DMS114 treated with DMSO at 0.1 percent for 48 hours (cell line): ENCODE results near the gene SOX15.

Experiments
- DNase-seq: peaks from one replicate; lab custom pipeline; 2025; ENCODE audit not compliant: unreplicated experiment; lab: John Stamatoyannopoulos, UW

Gene SOX15

DNA sequence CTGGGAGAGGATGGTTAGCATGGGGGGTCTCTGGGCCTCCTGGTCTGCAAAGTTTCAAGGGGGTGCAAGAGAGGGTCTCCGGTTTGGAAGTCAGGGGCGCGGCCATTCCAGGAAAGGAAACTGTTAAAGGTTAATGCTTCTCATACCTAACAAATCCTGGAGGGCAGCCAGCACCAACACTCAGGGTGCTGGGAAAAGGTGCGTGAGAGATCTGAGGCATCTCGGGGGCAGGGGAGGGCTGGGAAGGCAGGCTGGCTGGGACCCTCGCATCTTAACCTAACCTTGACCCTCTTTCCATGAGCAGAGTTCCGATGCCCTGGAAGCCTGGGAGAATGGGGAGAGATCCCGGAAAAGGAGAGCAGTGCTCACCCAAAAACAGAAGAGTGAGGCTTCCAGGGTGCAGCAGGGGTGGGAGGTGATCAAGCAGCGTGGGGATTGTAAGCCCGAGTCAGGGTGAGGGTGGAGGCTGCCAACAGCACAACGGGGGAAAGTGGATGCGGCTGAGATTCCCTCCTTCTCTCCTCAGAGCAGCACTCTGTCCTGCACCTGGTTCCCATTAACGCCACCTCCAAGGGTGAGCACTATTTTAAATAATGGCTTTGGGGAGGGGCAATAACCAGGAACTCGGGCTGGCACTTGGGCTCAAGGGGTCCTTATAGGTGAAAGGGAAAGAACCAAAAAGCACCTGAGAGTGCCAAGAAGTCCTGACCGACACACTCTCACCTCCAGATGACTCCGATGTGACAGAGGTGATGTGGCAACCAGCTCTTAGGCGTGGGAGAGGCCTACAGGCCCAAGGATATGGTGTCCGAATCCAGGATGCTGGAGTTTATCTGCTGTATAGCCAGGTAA, 30.3 kb downstream of the SOX15 start:
- DNase-seq = no peak

DNA sequence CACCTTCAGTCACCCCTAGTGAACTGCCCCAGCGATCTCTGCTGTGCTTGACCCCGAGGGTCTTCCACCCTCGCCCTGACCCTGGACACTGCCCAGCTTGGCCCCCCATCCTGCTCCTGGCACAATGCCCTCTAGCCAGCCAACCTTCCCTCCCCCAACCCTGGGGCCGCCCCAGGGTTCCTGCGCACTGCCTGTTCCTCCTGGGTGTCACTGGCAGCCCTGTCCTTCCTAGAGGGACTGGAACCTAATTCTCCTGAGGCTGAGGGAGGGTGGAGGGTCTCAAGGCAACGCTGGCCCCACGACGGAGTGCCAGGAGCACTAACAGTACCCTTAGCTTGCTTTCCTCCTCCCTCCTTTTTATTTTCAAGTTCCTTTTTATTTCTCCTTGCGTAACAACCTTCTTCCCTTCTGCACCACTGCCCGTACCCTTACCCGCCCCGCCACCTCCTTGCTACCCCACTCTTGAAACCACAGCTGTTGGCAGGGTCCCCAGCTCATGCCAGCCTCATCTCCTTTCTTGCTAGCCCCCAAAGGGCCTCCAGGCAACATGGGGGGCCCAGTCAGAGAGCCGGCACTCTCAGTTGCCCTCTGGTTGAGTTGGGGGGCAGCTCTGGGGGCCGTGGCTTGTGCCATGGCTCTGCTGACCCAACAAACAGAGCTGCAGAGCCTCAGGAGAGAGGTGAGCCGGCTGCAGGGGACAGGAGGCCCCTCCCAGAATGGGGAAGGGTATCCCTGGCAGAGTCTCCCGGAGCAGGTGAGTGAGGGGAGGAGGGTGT, 31.2 kb downstream of the SOX15 start, which contains the start of gene TNFSF13:
TNFSF13 (plus strand) TSS at position 207 of the 776 bp plus-strand sequence; CDS start at position 497, 290 bp downstream.
- no peak for DNase-seq

DNA sequence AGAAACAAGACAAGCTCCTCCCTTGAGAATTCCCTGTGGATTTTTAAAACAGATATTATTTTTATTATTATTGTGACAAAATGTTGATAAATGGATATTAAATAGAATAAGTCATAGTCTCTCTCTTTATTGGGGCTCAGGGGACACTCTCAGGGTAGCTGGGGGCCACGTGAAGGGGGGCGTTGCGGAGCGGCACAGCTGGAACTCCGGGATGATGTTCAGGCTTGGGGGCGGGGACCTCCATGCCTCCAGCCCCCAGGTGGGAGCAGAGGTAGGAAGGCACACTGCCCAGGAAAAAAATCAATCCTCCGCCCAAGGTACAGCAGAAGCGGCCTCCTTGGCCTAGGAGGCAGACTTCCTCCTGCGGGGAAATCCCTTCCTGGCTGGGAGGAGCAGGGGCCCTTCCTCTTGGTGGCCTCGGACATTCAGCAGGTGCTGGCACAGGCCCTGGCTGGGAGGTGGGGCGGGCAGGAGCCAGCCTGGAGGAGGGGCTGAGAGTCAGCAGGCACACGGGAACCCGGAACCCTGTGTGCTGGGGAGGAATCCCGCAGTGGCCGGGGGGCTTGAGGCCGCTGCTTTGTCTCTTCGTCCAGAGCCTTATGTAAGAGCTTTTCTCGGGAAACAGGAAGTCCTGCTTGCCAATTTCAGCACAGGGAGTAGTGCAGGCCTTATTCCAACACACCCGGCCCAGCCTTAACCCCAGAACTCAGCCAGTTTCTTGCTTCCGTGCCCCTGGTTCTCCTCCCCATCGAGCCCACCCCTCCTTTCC, 31.9 kb downstream of the SOX15 start:
- no peak for DNase-seq

- DNase-seq = no peak
These were observed 32.6 kb downstream of the SOX15 start for GRCh38 chr17:7557147-7557764.

GRCh38 chr17:7556627-7557026, 33.3 kb downstream of the SOX15 start:
- DNase-seq = no peak

GRCh38 chr17:7555320-7555948, 34.5 kb downstream of the SOX15 start:
- DNase-seq = no peak

DNA sequence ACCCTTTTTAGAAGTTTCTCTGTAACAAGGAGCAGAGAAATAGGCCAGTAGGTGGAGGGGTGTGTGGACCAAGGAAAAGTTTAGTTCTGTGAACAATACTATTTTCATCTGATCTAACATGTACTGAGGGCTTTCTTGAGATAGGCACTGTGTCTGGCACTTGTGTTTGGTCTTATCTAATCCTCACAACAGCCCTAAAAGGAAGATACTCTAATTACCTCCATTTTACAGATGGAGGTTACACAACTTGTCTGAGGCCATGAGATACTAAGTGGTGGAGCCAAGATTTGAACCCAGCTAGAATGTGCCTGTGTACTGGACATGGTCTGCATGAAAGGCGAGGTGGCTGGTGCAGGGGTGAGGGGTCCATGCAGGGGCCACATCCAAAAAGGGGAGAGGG, 36.5 kb downstream of the SOX15 start:
- DNase-seq = no peak

GRCh38 chr17:7552621-7553051, 37.3 kb downstream of the SOX15 start:
- no peak for DNase-seq

DNA sequence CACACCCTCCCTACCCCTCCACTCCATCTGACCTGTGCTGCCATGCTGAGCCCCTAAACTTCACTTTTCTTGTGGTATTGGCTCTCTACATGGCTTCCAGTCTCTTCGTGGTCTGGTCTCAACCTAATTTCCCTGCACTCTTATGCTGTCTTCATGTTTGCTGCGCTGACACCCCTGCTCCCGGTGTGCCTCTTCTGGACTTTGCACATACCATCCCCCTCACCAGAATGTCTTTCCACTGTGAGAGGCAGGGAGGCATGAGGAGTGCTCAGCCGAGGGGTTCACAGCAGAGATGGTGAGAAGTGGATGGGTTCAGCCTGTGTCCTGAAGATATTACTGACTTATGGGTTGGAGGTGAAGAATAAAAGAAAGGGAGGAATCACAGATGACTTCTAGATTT, 38.5 kb downstream of the SOX15 start:
- DNase-seq = no peak

- DNase-seq = no peak
These were observed 39.5 kb downstream of the SOX15 start for GRCh38 chr17:7550344-7550743.

GRCh38 chr17:7549401-7550055, 40.4 kb downstream of the SOX15 start:
- no peak for DNase-seq

DNA sequence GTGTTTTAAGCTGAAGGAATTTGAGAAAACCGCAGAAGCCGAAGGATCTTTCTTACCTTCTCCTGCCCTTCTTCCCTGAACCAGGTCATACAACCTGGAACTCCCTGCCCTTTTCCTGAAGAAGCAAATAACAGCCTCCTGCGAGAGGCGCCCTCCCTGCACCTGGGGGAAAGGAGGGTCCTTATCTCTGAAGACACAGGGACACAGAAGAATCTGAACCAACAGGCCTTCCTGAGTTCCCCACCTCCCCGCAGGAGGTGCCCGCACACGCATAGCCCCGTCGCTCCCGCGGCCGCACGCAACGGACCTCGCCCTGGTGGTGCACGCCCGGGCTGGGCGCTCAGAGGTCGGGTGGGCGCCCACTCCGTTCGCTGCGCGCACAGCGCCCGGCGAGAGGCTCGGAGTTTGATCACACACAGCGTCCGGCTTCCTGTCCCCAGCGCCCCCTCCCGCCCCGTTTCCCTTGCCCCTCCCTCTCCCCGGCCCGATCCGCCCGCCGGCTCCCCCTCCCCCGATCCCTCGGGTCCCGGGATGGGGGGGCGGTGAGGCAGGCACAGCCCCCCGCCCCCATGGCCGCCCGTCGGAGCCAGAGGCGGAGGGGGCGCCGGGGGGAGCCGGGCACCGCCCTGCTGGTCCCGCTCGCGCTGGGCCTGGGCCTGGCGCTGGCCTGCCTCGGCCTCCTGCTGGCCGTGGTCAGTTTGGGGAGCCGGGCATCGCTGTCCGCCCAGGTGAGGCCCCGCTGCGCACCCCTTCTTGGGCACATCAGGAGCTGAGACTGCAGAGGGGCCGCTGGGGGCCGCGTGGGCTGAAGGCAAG, 41.1 kb downstream of the SOX15 start, which contains the start of gene TNFSF12:
TNFSF12 (plus strand) TSS at position 474 of the 816 bp plus-strand sequence; CDS start at position 570, 96 bp downstream.
- DNase-seq = no peak

GRCh38 chr17:7544911-7545310, 45.0 kb downstream of the SOX15 start:
- no peak for DNase-seq

DNA sequence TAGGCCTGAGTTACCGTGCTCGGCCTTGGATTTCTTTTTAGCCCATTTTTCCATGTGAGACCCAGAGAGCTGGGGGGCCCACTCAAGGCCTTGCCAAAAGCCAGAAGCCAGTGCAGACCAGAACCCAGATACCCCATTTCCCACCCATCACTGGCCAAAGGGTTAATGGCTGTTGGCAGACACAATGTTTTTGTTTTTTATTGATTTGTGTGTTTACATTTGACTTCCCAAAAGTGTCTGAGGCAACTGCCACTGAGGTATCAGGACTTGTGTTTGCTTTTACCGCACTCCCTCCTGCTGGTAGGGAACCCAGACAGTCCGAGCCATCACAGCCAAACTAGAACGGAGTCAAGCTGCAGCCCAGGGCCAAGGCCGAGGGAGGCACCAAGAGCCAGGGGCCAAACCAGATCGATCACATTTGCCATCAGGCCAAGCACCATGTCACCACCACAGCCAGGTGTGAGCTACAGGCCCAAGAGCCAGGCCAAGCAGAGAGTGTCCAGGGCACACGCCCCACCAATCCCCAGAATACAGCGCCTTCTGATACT, 48.7 kb downstream of the SOX15 start:
- no peak for DNase-seq

DNA sequence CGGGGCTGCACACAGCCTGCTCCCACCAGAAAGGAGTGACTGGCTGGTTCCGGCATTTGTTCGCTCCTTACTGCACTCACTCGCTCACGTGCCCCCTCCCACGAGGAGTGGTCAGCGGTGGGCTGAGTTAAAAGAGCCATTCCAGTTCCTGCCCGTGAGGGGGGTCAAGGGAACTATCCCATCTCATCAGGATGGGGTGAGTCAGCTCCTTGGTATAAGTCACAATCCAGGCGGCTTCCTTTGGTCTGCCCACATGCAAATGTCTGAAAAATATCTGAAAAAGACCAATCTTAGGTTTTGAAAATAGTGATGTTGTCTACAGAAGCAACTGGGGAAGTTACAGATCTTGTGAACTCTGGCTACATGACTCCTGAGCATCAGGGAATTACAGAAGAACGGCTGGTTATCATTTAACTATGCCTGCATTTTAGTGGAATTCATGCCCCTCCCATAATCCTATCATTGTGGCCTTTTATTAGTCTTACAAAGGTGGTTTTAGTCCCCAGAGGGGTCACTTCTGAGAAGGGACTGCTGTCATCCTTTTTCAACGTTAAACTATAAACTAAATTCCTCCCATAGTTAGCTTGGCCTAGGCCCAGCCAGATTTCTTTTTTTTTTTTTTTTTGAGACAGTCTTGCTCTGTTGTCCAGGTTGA, 50.9 kb downstream of the SOX15 start:
- no peak for DNase-seq
